HK-2 (cell line): ENCODE results near the gene ICA1L.

Experiments used
- DNase-seq: peaks from one replicate; pipeline ENCODE4 v3.0.0-alpha.2; 2018; ENCODE audit not compliant: unreplicated experiment

ICA1L gene

DNA sequence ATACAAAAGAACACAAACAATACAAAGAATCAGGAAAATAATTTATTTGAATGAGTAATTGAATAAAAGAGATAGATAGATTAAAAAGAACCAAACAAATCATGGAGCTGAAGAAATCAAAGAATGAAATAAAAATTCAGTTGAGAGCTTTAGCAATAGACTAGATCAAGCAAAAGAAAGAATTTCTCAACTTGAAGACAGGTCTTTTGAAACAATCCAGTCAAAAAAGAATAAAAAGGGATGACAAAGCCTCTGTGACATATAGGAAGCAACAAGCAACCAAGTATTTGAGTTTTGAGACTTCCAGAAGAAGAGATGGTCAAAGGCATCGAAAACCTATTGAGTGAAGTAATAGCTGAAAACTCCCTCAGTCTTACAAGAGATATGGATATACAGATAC lies 128.0 kb downstream of the ICA1L start:
- no peak for DNase-seq

DNA sequence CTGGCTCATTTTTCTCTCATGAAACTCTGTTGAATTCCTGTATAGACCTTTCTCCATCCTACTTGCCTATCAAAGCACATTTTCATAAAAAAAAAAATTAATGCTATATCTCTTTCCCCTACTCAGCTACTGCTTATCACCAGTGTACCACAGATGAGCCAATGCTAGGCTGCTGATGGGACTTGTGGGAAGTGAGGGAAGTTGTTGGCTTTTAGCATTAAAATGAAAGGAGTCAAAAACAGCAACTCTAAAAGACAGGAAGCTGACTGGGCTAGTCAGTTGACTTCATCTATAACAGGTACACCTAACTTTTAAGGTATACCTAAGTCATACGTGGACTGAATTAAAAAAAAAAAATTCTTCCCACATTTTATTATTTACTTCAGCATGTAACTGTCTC lies 134.7 kb downstream of the ICA1L start:
- no peak for DNase-seq

DNA sequence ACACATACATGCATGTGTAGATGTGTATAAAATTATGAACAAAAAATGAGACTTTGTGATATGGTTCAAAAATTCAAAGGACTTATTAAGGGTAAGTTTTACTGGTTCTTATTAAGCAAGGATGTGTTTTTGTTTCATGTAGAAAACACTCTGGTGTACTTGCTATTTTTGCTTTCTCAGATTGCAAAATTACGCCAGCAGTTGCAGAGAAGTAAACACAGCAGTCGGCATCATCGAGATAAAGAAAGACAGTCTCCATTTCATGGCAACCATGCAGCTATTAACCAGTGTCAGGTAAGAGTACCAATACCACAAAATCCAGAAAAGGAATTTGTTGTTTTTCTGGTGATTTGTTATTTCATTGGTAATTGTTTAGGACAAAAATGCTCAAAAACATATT lies 145.5 kb downstream of the ICA1L start:
- DNase-seq, result no peak

DNA sequence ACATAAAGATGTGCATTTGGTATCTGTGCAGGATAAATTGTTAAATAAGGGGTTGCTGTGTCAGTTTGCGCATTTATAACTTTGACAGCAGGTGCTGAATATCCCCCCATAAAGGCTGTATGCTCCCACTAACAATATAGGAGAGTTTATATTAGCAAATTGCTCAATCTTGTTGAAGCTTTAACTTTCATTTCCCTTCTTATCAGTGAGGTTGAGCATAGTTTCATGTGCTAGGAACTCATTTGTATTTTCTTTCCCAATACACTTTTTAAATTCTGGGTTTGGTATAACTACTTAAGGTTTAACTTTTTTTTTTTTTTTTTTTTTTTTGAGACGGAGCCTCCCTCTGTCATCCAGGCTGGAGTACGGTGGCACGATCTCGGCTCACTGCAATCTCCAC lies 147.8 kb downstream of the ICA1L start:
- no peak for DNase-seq
